Fibroblast of pulmonary artery (primary cell): Measurements from ENCODE around the gene BCAR3.
"Not testable (repeated sequence)": the region's sequence is repeated elsewhere in the genome, so short reads cannot be mapped to it uniquely, and the experiment has no call there.

Source experiments
- DNase-seq: peaks from one replicate; pipeline ENCODE4 v3.0.0-alpha.2; 2010; ENCODE audit warnings: low read depth
- H3K4me3 ChIP-seq: replicated peaks from 2 replicates; pipeline ENCODE4 v1.5.1; 2011; ENCODE audit warnings: low read depth, mild to moderate bottlenecking, control low read depth, low read length, moderate library complexity
- CTCF ChIP-seq: IDR thresholded peaks from 2 replicates; pipeline ENCODE4 v1.5.1; 2011; ENCODE audit warnings: mild to moderate bottlenecking, control low read depth, low read length, inconsistent platforms; ENCODE audit errors: missing control alignments

The BCAR3 gene

GRCh38 chr1:93594603-93594880 is 87.1 kb downstream of the BCAR3 start:
- H3K4me3 ChIP-seq = no peak overlapping the region
- DNase-seq = no peak
- TF ChIP-seq CTCF = no peak

GRCh38 chr1:93593854-93594602 is 87.6 kb downstream of the BCAR3 start:
- no peak overlapping the region for H3K4me3 ChIP-seq
- DNase-seq = no peak
- TF ChIP-seq CTCF = no peak

- no peak for DNase-seq
- no peak overlapping the region for H3K4me3 ChIP-seq
- no peak for TF ChIP-seq CTCF
These were observed 89.1 kb downstream of the BCAR3 start for GRCh38 chr1:93592551-93592949.

DNA sequence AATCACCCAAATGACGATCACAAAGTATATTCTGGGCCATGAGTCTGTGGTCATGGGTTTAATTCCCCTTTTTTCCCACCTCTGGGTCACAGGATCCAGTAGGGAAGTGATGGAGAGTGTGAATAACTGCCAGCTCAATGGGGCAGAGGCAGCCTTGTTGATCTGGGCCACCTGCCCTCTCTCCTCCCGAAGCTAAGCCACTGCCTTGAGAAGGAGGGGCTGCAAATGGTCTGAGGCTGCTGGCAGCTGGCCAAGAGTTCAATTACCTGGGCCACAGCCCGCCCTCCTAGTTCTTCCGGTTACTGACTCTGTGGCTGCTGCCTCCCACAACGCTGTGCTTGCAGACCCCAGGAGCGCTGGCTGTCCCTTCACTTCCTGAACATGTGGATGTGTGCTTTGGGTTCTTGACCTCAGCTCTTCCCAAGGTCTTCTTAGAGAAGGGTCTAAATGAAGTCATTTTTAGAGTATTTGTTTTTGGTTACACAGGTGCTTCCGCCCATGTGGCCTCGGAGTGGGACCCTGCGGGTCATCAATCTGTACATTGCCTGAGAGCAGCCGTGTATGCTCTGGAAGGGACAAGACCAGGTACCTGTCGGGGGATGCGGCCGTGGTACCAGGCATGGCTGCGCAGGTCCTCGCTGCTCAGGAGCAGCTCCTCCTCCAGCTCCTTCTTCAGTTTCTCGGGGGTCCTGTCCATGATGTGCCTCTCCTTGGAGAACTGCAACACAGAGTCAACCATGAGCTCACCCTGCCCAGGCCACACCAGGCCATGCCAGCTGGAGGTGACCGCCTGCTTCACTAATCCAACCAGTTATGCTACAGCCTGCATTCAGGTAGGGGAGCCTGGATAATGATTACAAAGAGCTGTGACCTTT is 89.7 kb downstream of the BCAR3 start:
- DNase-seq = no peak
- TF ChIP-seq CTCF = no peak
- no peak overlapping the region for H3K4me3 ChIP-seq

DNA sequence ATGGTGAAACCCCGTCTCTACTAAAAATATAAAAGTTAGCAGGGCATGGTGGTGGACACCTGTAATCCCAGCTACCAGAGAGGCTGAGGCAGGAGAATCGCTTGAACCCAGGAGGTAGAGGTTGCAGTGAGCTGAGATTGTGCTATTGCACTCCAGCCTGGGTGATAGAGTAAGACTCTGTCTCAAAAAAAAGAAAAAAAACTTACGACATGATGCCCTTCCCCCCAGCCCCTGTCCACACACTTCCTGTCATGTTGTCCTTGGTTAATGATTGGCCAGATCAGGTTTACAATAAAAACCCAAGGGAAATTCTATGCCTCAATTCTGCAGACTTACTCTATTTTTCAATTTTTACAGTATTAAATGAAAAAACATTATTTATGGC is 90.4 kb downstream of the BCAR3 start:
- DNase-seq, H3K4me3 ChIP-seq: not testable (repeated sequence)

- H3K4me3 ChIP-seq = no peak overlapping the region
- no peak for DNase-seq
- no peak for TF ChIP-seq CTCF
These were observed 92.7 kb downstream of the BCAR3 start for GRCh38 chr1:93588955-93589354.

GRCh38 chr1:93588206-93588605 is 93.4 kb downstream of the BCAR3 start:
- DNase-seq = peak; percentile 70
- TF ChIP-seq CTCF = no peak

More at GRCh38 chr1:93588206-93588605, 93.4 kb downstream of the BCAR3 start:
- H3K4me3 ChIP-seq = no peak overlapping the region
